SK-N-MC (cell line): ENCODE results near the gene KCNC2.

Source experiments
- EZH2 ChIP-seq: fragments of 200-600 bp; sonication (generic); IDR thresholded peaks from one replicate; pipeline ENCODE4 v1.6.1; 2017; ENCODE audit warnings: antibody characterized with exemption
- FOXP2 ChIP-seq: optimal IDR thresholded peaks from 2 replicates; pipeline ENCODE3; 2011; ENCODE audit warnings: mild to moderate bottlenecking, moderate library complexity; ENCODE audit not compliant: insufficient read depth; ENCODE audit errors: extremely low read length, control extremely low read depth
- POLR2AphosphoS5 ChIP-seq: IDR thresholded peaks from 2 replicates; pipeline ENCODE4 v1.6.1; 2012; ENCODE audit warnings: mild to moderate bottlenecking, low read depth, low read length, borderline replicate concordance

DNA sequence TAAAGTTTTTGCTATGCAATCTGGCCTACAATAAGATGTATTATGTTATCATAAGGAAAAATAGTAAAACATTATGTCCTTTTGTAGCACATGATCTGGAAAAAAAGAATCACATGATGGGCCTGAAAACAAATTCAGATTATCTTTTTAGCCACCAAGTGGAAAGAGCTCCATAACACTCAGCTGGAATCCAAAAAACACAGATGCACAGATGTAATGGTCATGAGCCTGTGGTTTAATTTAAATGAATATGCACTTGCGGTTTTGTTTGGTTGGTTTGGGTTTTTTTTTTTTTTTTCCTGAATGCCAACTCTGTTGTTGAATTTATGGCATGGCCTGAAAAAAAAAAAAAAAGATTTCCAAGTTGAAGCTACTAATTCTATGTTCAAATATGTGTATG, 4.1 kb downstream of the KCNC2 start:
- no peak for TF ChIP-seq EZH2
- TF ChIP-seq FOXP2, result no peak
- no peak for TF ChIP-seq POLR2AphosphoS5
